Activated CD4-positive, alpha-beta T cell treated with anti-CD3 and anti-CD28 coated beads, Interleukin-10, Interleukin-2, amounts not matched to agents 100 ng/mL and 50 ng/mL, durations not matched to agents 16 hours and 8 hours (primary cell): ENCODE results near the gene TRAK1.
A peak's percentile ranks its signal among the peaks of the same experiment; 100 is the strongest.

Source experiments
- DNase-seq: peaks from one replicate; pipeline ENCODE4 v3.0.0-alpha.2; 2020

Gene TRAK1

GRCh38 chr3:42128526-42128925, 37.4 kb downstream of the TRAK1 start:
- no peak for DNase-seq

- DNase-seq: peak; percentile 26
These were observed 38.1 kb downstream of the TRAK1 start for GRCh38 chr3:42129014-42129953.

- no peak for DNase-seq
These were observed 38.8 kb downstream of the TRAK1 start for GRCh38 chr3:42130007-42130328.

- DNase-seq: no peak
These were observed 39.3 kb downstream of the TRAK1 start for GRCh38 chr3:42130329-42131070.

GRCh38 chr3:42133500-42134298, 42.5 kb downstream of the TRAK1 start:
- no peak for DNase-seq

- DNase-seq: no peak
These were observed 43.8 kb downstream of the TRAK1 start for GRCh38 chr3:42134867-42135464.

GRCh38 chr3:42139621-42140453, 48.7 kb downstream of the TRAK1 start:
- DNase-seq: no peak

- DNase-seq: no peak
These were observed 49.6 kb downstream of the TRAK1 start for GRCh38 chr3:42140665-42141203.

- DNase-seq: no peak
These were observed 52.3 kb downstream of the TRAK1 start for GRCh38 chr3:42143440-42143839.

GRCh38 chr3:42144209-42144608, 53.1 kb downstream of the TRAK1 start:
- DNase-seq: no peak

- no peak for DNase-seq
These were observed 57.1 kb downstream of the TRAK1 start for GRCh38 chr3:42148086-42148848.

GRCh38 chr3:42148982-42149432, 57.9 kb downstream of the TRAK1 start:
- no peak for DNase-seq

- DNase-seq: no peak
These were observed 58.4 kb downstream of the TRAK1 start for GRCh38 chr3:42149532-42149931.

GRCh38 chr3:42149975-42150374, 58.8 kb downstream of the TRAK1 start:
- no peak for DNase-seq

GRCh38 chr3:42151596-42152168, 60.5 kb downstream of the TRAK1 start:
- no peak for DNase-seq

- DNase-seq: no peak
These were observed 61.0 kb downstream of the TRAK1 start for GRCh38 chr3:42152193-42152592.

GRCh38 chr3:42153039-42153438, 61.9 kb downstream of the TRAK1 start:
- no peak for DNase-seq

GRCh38 chr3:42157540-42158538, 66.7 kb downstream of the TRAK1 start:
- DNase-seq: peak; percentile 70

- DNase-seq: no peak
These were observed 68.0 kb downstream of the TRAK1 start for GRCh38 chr3:42159147-42159546.
